H1 (cell line): Measurements from ENCODE around the gene UBTD1. TPM values are rescaled to one million over a fixed set of nuclear protein-coding genes. Genes with fewer than 3 reads are reported as not detected.

Experiments used
- BACH1 ChIP-seq: IDR thresholded peaks from 2 replicates; pipeline ENCODE4 v1.6.1; 2012; ENCODE audit warnings: low read length, improper control_type of control experiment
- CHD1 ChIP-seq: IDR thresholded peaks from 2 replicates; pipeline ENCODE4 v1.6.1; 2012; ENCODE audit warnings: low read depth, low read length, improper control_type of control experiment
- EZH2 ChIP-seq: fragments of 200-600 bp; sonication (generic); IDR thresholded peaks from 2 replicates; pipeline ENCODE4 v1.7.1; 2012; ENCODE audit warnings: low read depth, mild to moderate bottlenecking, moderate library complexity, low read length, inconsistent platforms; ENCODE audit not compliant: severe bottlenecking
- JUND ChIP-seq: IDR thresholded peaks from 2 replicates; pipeline ENCODE4 v1.6.1; 2011; ENCODE audit warnings: mild to moderate bottlenecking, improper control_type of control experiment, low read length
- NANOG ChIP-seq: IDR thresholded peaks from 2 replicates; pipeline ENCODE4 v1.6.1; 2011; ENCODE audit warnings: low read length, low read depth, mild to moderate bottlenecking, inconsistent platforms; ENCODE audit not compliant: insufficient read depth, poor library complexity, severe bottlenecking
- polyA plus RNA-seq, 7 experiments: library from polyadenylated mRNA; depleted of rRNA in 3 of 7; stranded (reverse) in 5 of 7; unstranded in 2 of 7; fragments of >200 nt in 5 of 7; fragments of 200-250 nt in 2 of 7; gene quantifications; 1 replicate in 5 of 7; 2 replicates in 1 of 7; 4 replicates in 1 of 7; pipeline versions ENCODE4 v1.2.1 to v1.2.3, GENCODE V29; 2011 to 2013; ENCODE audit warnings: missing spikeins in 2 of 7, mixed read lengths in 2 of 7
- total RNA-seq: library from RNA; stranded (reverse); fragmentation: NEBNext Ultra II Directional; extraction: Animal tissue kit (Norgen Biotek cat#: 25700); gene quantifications from 2 replicates; pipeline ENCODE4 v1.2.1, GENCODE V29; 2021
- TF ChIP-seq, protein P1 (sequence below), 3 experiments: IDR thresholded peaks; 1 replicate in 2 of 3; 2 replicates in 1 of 3; pipeline versions ENCODE4 v1.5.1 to v1.6.1; 2011; ENCODE audit warnings: low read length in 3 of 3, mild to moderate bottlenecking in 3 of 3, inconsistent platforms in 2 of 3, low read depth in 1 of 3, moderate library complexity in 1 of 3; ENCODE audit not compliant: insufficient read depth in 1 of 3; ENCODE audit errors: control extremely low read depth in 1 of 3

The UBTD1 gene
- total and polyA plus RNA-seq, 2 of the 8 experiments (the other 6 are each of a cell fraction or from before 2014, with no cell fraction given) = 22.3 to 36.2 TPM

DNA sequence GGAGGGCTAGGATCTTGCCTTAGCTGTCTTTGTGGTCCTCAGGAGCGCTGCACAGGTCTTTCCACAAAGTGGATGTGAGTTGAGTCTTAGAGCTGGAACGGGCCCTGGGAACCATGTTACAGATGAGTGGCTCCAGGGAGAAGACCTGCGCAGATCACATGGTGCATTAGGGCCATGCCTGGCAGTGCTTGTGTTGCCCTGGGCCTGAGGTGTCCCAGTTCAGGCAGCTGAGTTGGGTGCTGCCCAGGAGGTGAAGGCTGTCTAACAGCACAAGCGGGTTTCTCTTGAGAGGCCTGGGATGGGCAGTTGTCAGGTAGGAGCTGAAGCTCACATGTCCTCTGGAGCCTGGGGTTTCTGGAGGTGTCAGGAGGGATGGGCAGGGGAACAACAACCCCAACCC, 40.1 kb downstream of the UBTD1 start (continued):
- no peak for TF ChIP-seq EZH2
- no peak for TF ChIP-seq CHD1
- no peak for TF ChIP-seq NANOG
- TF ChIP-seq, protein P1, sequence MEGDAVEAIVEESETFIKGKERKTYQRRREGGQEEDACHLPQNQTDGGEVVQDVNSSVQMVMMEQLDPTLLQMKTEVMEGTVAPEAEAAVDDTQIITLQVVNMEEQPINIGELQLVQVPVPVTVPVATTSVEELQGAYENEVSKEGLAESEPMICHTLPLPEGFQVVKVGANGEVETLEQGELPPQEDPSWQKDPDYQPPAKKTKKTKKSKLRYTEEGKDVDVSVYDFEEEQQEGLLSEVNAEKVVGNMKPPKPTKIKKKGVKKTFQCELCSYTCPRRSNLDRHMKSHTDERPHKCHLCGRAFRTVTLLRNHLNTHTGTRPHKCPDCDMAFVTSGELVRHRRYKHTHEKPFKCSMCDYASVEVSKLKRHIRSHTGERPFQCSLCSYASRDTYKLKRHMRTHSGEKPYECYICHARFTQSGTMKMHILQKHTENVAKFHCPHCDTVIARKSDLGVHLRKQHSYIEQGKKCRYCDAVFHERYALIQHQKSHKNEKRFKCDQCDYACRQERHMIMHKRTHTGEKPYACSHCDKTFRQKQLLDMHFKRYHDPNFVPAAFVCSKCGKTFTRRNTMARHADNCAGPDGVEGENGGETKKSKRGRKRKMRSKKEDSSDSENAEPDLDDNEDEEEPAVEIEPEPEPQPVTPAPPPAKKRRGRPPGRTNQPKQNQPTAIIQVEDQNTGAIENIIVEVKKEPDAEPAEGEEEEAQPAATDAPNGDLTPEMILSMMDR (IDR thresholded peaks at IDR 0.05; ENCODE audit: control extremely low read depth in 1 of 3, insufficient read depth in 1 of 3, low read depth in 1 of 3, low read length in 3 of 3) = no peak
- no peak for TF ChIP-seq JUND
- no peak for TF ChIP-seq BACH1
